Measurements from ENCODE around the gene GFY.

GFY gene

GRCh38 chr19:49408816-49409440 lies 16.3 kb upstream of the GFY start:
- DNase-seq (ENCODE audit: low read depth): no peak

GRCh38 chr19:49409441-49410029 lies 15.7 kb upstream of the GFY start:
- DNase-seq (ENCODE audit: low read depth): no peak

GRCh38 chr19:49411681-49412326 lies 13.4 kb upstream of the GFY start:
- no peak for DNase-seq (ENCODE audit: low read depth)

GRCh38 chr19:49413348-49413747 lies 11.8 kb upstream of the GFY start:
- no peak for DNase-seq (ENCODE audit: low read depth)

GRCh38 chr19:49414256-49414655 lies 10.9 kb upstream of the GFY start:
- no peak for DNase-seq (ENCODE audit: low read depth)

GRCh38 chr19:49415102-49415809 lies 9.9 kb upstream of the GFY start:
- DNase-seq (ENCODE audit: low read depth): no peak

GRCh38 chr19:49415810-49416200 lies 9.4 kb upstream of the GFY start:
- DNase-seq (ENCODE audit: low read depth): no peak

- DNase-seq (ENCODE audit: low read depth): no peak
These were observed 8.1 kb upstream of the GFY start for GRCh38 chr19:49417088-49417487.

- DNase-seq (ENCODE audit: low read depth): no peak
These were observed 6.7 kb upstream of the GFY start for GRCh38 chr19:49418511-49418910.

GRCh38 chr19:49419173-49419572 lies 6.0 kb upstream of the GFY start:
- no peak for DNase-seq (ENCODE audit: low read depth)

- no peak for DNase-seq (ENCODE audit: low read depth)
These were observed 5.0 kb upstream of the GFY start for GRCh38 chr19:49420227-49420626.

GRCh38 chr19:49421039-49421877 lies 3.9 kb upstream of the GFY start:
- no peak for DNase-seq (ENCODE audit: low read depth)

GRCh38 chr19:49421878-49422202 lies 3.3 kb upstream of the GFY start:
- DNase-seq (ENCODE audit: low read depth): no peak

GRCh38 chr19:49422407-49423070 lies 2.6 kb upstream of the GFY start:
- no peak for DNase-seq (ENCODE audit: low read depth)

- DNase-seq (ENCODE audit: low read depth): no peak
These were observed 1.9 kb upstream of the GFY start, which contains the start of gene PTH2 for GRCh38 chr19:49423071-49423984. Gene PTH2, minus strand, starts transcription at chr19:49423441. Its CDS starts 102 bp downstream, at chr19:49423339.

- DNase-seq (ENCODE audit: low read depth): no peak
These were observed 1.2 kb upstream of the GFY start for GRCh38 chr19:49423985-49424303.

- no peak for DNase-seq (ENCODE audit: low read depth)
These were observed 869 bp downstream of the GFY start for GRCh38 chr19:49425922-49426592.

GRCh38 chr19:49427339-49427738 lies 2.2 kb downstream of the GFY start:
- DNase-seq (ENCODE audit: low read depth): no peak

GRCh38 chr19:49427855-49428546 lies 2.8 kb downstream of the GFY start:
- no peak for DNase-seq (ENCODE audit: low read depth)
